GM23338 (cell line): Measurements from ENCODE around the gene TGM2. TPM values are rescaled to one million over a fixed set of nuclear protein-coding genes. Genes with fewer than 3 reads are reported as not detected.

Source experiments
- ATAC-seq: fragments of 200-7000 bp; cut with Tn5 transposase; 3 replicates; pipeline ENCODE4 v1.9.1; 2020
- DNase-seq: peaks from one replicate; pipeline ENCODE4 v3.0.0-alpha.2; 2015; ENCODE audit warnings: low spot score
- H2AFZ ChIP-seq: fragments of 200-600 bp; sonication (generic); 2 replicates; pipeline ENCODE4 v1.8.0; 2016; ENCODE audit warnings: antibody characterized with exemption, mild to moderate bottlenecking, moderate library complexity
- H3F3A ChIP-seq: fragments of 200-600 bp; sonication (generic); replicated peaks from 2 replicates; pipeline ENCODE4 v1.8.0; 2017; ENCODE audit warnings: antibody characterized with exemption, mixed run types, low read depth
- H3K27ac ChIP-seq: fragments of 200-600 bp; sonication (generic); 2 replicates; pipeline ENCODE4 v1.6.1; 2016; ENCODE audit warnings: low read depth
- H3K27me3 ChIP-seq: fragments of 200-600 bp; sonication (generic); 2 replicates; pipeline ENCODE4 v1.8.0; 2016; ENCODE audit warnings: mild to moderate bottlenecking, mixed run types, moderate library complexity; ENCODE audit not compliant: insufficient read depth
- H3K36me3 ChIP-seq: fragments of 200-600 bp; sonication (generic); 2 replicates; pipeline ENCODE4 v1.8.0; 2016; ENCODE audit warnings: mild to moderate bottlenecking; ENCODE audit not compliant: insufficient read depth
- H3K4me1 ChIP-seq: fragments of 200-600 bp; sonication (generic); 2 replicates; pipeline ENCODE4 v1.8.0; 2016; ENCODE audit warnings: mild to moderate bottlenecking, moderate library complexity; ENCODE audit not compliant: insufficient read depth
- H3K4me2 ChIP-seq: fragments of 200-600 bp; sonication (generic); 2 replicates; pipeline ENCODE4 v1.7.1; 2017; ENCODE audit warnings: mixed run types
- H3K4me3 ChIP-seq: fragments of 200-600 bp; sonication (generic); 2 replicates; pipeline ENCODE4 v1.6.1; 2016; ENCODE audit warnings: mixed run types
- H3K79me2 ChIP-seq: fragments of 200-600 bp; sonication (generic); replicated peaks from 2 replicates; pipeline ENCODE4 v1.8.0; 2017; ENCODE audit warnings: mild to moderate bottlenecking; ENCODE audit not compliant: insufficient read depth
- H3K9me2 ChIP-seq: fragments of 200-600 bp; sonication (generic); 2 replicates; pipeline ENCODE4 v1.8.0; 2017; ENCODE audit not compliant: insufficient read depth
- H4K20me1 ChIP-seq: fragments of 200-600 bp; sonication (generic); replicated peaks from 2 replicates; pipeline ENCODE4 v1.8.0; 2017; ENCODE audit warnings: mild to moderate bottlenecking; ENCODE audit not compliant: insufficient read depth
- H3K27ac Mint-ChIP-seq: 2 replicates; pipeline ENCODE4 v1.8.0; 2020; ENCODE audit warnings: inconsistent platforms, mild to moderate bottlenecking, moderate library complexity, mixed read lengths
- H3K27me3 Mint-ChIP-seq: 3 replicates; pipeline ENCODE4 v1.8.0; 2022; ENCODE audit warnings: low read depth, mild to moderate bottlenecking, moderate library complexity, mixed read lengths, inconsistent platforms; ENCODE audit not compliant: insufficient read depth, poor library complexity
- H3K36me3 Mint-ChIP-seq: 3 replicates; pipeline ENCODE4 v1.8.0; 2021; ENCODE audit warnings: low read depth, mild to moderate bottlenecking, inconsistent platforms, moderate library complexity, mixed read lengths
- H3K4me1 Mint-ChIP-seq: 3 replicates; pipeline ENCODE4 v1.8.0; 2020; ENCODE audit warnings: mild to moderate bottlenecking, inconsistent platforms, mixed read lengths
- H3K4me3 Mint-ChIP-seq: 3 replicates; pipeline ENCODE4 v1.8.0; 2021; ENCODE audit warnings: moderate library complexity, mild to moderate bottlenecking, inconsistent platforms, mixed read lengths
- H3K9me3 Mint-ChIP-seq: 3 replicates; pipeline ENCODE4 v1.8.0; 2020; ENCODE audit warnings: moderate library complexity, mild to moderate bottlenecking, inconsistent platforms, mixed read lengths
- EZH2 ChIP-seq: fragments of 200-600 bp; sonication (generic); IDR thresholded peaks from one replicate; pipeline ENCODE4 v1.8.0; 2017; ENCODE audit warnings: antibody characterized with exemption, mild to moderate bottlenecking, low read depth; ENCODE audit not compliant: unreplicated experiment
- JUNB ChIP-seq: IDR thresholded peaks from one replicate; pipeline ENCODE4 v1.6.1; 2016; ENCODE audit warnings: antibody characterized with exemption; ENCODE audit not compliant: unreplicated experiment
- NANOG ChIP-seq: IDR thresholded peaks from 2 replicates; pipeline ENCODE4 v1.6.1; 2016; ENCODE audit warnings: antibody characterized with exemption, borderline replicate concordance
- POLR2AphosphoS5 ChIP-seq: IDR thresholded peaks from 2 replicates; pipeline ENCODE4 v1.6.1; 2016; ENCODE audit warnings: antibody characterized with exemption, low read depth
- STAT1 ChIP-seq: IDR thresholded peaks from one replicate; pipeline ENCODE4 v1.6.1; 2016; ENCODE audit warnings: antibody characterized with exemption; ENCODE audit not compliant: unreplicated experiment
- polyA plus RNA-seq: library from polyadenylated mRNA; unstranded; fragments of >200 nt; fragmentation: Nextera tagmentation; extraction: Ambion mirVana; gene quantifications from 2 replicates; pipeline ENCODE4 v1.2.1, GENCODE V29; 2016
- total RNA-seq: library from RNA; depleted of rRNA; stranded (reverse); fragments of >200 nt; shearing (Covaris generic); gene quantifications from 2 replicates; pipeline ENCODE4 v1.2.3, GENCODE V29; 2014
- TF ChIP-seq, protein P1 (sequence below): fragments of 250-450 bp; sonication (Bioruptor Pico); IDR thresholded peaks from 2 replicates; pipeline ENCODE4 v1.5.0; 2020; ENCODE audit warnings: mild to moderate bottlenecking, moderate library complexity
- TF ChIP-seq, protein P2 (sequence below): IDR thresholded peaks from one replicate; pipeline ENCODE4 v1.6.1; 2018; ENCODE audit warnings: antibody characterized with exemption; ENCODE audit not compliant: unreplicated experiment
- TF ChIP-seq, protein P3 (sequence below), 2 experiments: fragments of 200-600 bp in 1 of 2; sonication (generic) in 1 of 2; conservative IDR thresholded peaks; 2 replicates each; pipeline versions ENCODE4 v1.5.1 to v1.6.1; 2016 to 2017; ENCODE audit warnings: antibody characterized with exemption in 2 of 2, low read depth in 2 of 2, mild to moderate bottlenecking in 2 of 2, moderate library complexity in 1 of 2

The TGM2 gene
- total and polyA plus RNA-seq, 2 experiments from 2014 or later = 0.45 to 1.0 TPM

DNA sequence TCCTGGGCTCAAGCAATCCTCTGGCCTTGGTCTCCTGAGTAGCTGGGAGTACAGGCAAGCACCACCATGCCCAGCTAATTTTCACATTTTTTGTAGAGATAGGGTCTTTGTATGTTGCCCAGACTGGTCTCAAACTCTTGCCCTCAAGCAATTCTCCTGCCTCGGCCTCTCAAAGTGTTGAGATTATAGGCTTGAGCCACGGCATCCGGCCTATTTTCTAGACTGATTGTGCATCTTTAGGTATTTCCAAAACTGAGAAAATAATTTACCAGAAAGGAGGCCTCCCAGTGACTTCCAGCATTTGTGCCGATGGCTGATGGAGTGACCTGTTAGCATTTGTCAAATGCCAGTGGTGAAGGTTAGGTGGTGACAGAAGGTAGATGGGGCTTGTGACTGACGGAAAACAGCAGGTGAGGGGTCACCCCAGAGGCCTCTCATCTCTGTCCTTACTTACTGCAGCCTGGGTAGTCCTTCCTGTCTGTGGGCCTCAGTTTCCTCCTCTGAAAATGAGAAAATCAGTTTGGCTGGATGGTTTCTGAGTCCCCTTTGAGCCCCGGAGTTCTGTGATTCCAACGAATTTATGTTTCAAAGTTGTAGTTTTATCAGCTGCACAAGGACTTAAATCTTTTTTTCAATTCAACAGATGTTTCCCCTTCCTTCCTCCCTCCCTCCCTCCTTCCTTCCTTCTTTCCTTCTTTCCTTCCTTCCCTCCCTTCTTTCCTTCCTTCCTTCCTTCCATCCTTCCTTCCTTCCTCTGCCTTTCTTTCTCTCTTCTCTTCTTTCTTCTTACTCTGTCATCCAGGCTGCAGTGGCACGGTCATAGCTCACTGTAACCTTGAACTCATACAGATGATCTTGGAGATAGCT lies 53.5 kb downstream of the TGM2 start:
- no peak overlapping the region for H3K27ac ChIP-seq
- no peaks in the 10 kb centered on the region for H3K9me2 ChIP-seq
- peaks cover 5% of the 10 kb centered on the region for H3K27me3 Mint-ChIP-seq
- H3K4me3 ChIP-seq = no peak overlapping the region
- H3K4me2 ChIP-seq = no peak overlapping the region
- DNase-seq = no peak
- TF ChIP-seq, protein P1, sequence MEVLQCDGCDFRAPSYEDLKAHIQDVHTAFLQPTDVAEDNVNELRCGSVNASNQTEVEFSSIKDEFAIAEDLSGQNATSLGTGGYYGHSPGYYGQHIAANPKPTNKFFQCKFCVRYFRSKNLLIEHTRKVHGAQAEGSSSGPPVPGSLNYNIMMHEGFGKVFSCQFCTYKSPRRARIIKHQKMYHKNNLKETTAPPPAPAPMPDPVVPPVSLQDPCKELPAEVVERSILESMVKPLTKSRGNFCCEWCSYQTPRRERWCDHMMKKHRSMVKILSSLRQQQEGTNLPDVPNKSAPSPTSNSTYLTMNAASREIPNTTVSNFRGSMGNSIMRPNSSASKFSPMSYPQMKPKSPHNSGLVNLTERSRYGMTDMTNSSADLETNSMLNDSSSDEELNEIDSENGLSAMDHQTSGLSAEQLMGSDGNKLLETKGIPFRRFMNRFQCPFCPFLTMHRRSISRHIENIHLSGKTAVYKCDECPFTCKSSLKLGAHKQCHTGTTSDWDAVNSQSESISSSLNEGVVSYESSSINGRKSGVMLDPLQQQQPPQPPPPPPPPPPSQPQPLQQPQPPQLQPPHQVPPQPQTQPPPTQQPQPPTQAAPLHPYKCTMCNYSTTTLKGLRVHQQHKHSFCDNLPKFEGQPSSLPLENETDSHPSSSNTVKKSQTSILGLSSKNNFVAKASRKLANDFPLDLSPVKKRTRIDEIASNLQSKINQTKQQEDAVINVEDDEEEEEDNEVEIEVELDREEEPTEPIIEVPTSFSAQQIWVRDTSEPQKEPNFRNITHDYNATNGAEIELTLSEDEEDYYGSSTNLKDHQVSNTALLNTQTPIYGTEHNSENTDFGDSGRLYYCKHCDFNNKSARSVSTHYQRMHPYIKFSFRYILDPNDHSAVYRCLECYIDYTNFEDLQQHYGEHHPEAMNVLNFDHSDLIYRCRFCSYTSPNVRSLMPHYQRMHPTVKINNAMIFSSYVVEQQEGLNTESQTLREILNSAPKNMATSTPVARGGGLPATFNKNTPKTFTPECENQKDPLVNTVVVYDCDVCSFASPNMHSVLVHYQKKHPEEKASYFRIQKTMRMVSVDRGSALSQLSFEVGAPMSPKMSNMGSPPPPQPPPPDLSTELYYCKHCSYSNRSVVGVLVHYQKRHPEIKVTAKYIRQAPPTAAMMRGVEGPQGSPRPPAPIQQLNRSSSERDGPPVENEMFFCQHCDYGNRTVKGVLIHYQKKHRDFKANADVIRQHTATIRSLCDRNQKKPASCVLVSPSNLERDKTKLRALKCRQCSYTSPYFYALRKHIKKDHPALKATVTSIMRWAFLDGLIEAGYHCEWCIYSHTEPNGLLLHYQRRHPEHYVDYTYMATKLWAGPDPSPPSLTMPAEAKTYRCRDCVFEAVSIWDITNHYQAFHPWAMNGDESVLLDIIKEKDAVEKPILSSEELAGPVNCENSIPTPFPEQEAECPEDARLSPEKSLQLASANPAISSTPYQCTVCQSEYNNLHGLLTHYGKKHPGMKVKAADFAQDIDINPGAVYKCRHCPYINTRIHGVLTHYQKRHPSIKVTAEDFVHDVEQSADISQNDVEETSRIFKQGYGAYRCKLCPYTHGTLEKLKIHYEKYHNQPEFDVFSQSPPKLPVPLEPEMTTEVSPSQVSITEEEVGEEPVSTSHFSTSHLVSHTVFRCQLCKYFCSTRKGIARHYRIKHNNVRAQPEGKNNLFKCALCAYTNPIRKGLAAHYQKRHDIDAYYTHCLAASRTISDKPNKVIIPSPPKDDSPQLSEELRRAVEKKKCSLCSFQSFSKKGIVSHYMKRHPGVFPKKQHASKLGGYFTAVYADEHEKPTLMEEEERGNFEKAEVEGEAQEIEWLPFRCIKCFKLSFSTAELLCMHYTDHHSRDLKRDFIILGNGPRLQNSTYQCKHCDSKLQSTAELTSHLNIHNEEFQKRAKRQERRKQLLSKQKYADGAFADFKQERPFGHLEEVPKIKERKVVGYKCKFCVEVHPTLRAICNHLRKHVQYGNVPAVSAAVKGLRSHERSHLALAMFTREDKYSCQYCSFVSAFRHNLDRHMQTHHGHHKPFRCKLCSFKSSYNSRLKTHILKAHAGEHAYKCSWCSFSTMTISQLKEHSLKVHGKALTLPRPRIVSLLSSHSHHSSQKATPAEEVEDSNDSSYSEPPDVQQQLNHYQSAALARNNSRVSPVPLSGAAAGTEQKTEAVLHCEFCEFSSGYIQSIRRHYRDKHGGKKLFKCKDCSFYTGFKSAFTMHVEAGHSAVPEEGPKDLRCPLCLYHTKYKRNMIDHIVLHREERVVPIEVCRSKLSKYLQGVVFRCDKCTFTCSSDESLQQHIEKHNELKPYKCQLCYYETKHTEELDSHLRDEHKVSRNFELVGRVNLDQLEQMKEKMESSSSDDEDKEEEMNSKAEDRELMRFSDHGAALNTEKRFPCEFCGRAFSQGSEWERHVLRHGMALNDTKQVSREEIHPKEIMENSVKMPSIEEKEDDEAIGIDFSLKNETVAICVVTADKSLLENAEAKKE (CRISPR knock-in tag) = no peak
- TF ChIP-seq JUNB = no peak
- no peaks in the 10 kb centered on the region for H3K79me2 ChIP-seq
- no peaks in the 10 kb centered on the region for H3K9me3 Mint-ChIP-seq
- no peaks in the 10 kb centered on the region for H3K4me1 ChIP-seq
- H3K4me3 Mint-ChIP-seq = no peak overlapping the region
- no peaks in the 10 kb centered on the region for H3K27me3 ChIP-seq
- no peaks in the 10 kb centered on the region for H3K36me3 ChIP-seq
- no peak for ATAC-seq
- H3F3A ChIP-seq = no peaks in the 10 kb centered on the region
- H4K20me1 ChIP-seq = no peaks in the 10 kb centered on the region
- H2AFZ ChIP-seq = no peak overlapping the region
- H3K36me3 Mint-ChIP-seq = no peaks in the 10 kb centered on the region
- H3K27ac Mint-ChIP-seq = no peak overlapping the region
- H3K4me1 Mint-ChIP-seq = peaks cover 5% of the 10 kb centered on the region; the same call in 1 of the 3 replicates

DNA sequence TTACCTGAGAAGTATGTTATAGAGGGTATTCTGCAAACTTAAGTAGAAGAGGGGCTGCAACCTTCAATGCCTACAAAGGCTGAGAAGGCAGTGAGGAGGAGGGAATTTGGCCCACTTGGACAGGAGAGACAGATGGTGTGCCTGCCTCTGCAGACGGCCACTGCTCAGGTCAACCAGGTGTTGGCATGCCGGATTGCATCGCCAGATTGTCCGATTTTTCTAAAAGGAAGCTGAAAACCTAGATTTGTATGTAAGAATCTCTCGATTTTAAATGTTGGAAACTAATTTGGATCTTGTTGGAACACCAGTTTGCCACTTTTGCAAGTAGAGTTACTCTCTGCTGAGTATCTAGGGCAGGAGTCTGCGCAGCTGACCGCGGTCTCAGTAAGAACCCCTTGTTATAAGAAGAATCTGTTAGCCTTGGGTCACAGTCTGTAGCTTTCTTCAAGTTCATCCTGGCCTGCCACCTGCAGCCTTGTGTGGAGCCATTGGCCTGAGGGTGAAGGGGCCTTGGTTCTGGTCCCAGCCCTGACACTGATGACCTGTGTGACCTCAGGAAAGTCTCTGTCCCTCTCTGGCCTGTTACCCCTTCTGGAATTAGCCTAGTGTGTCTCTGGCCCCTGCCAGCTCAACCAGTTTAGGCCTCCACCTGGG lies 54.4 kb downstream of the TGM2 start:
- H3K27me3 ChIP-seq = no peaks in the 10 kb centered on the region
- H2AFZ ChIP-seq = no peak overlapping the region
- DNase-seq (no peak), ATAC-seq (no peak)
- H3K4me3 Mint-ChIP-seq = no peak overlapping the region
- no peaks in the 10 kb centered on the region for H3K79me2 ChIP-seq
- H3K9me3 Mint-ChIP-seq = no peaks in the 10 kb centered on the region
- no peaks in the 10 kb centered on the region for H3F3A ChIP-seq
- no peak overlapping the region for H3K4me2 ChIP-seq
- peaks cover 5% of the 10 kb centered on the region; the same call in 1 of the 3 replicates for H3K4me1 Mint-ChIP-seq
- no peaks in the 10 kb centered on the region for H3K9me2 ChIP-seq
- no peak overlapping the region for H3K4me3 ChIP-seq
- H3K4me1 ChIP-seq = no peaks in the 10 kb centered on the region
- no peaks in the 10 kb centered on the region for H3K36me3 ChIP-seq
- no peak overlapping the region for H3K27ac Mint-ChIP-seq
- H3K27ac ChIP-seq = no peak overlapping the region
- no peaks in the 10 kb centered on the region for H3K36me3 Mint-ChIP-seq
- no peaks in the 10 kb centered on the region for H4K20me1 ChIP-seq
- peaks cover 5% of the 10 kb centered on the region for H3K27me3 Mint-ChIP-seq
- TF ChIP-seq NANOG = no peak
- TF ChIP-seq POLR2AphosphoS5 = no peak
- no peak for TF ChIP-seq STAT1
- TF ChIP-seq EZH2 = no peak
- TF ChIP-seq, protein P2, sequence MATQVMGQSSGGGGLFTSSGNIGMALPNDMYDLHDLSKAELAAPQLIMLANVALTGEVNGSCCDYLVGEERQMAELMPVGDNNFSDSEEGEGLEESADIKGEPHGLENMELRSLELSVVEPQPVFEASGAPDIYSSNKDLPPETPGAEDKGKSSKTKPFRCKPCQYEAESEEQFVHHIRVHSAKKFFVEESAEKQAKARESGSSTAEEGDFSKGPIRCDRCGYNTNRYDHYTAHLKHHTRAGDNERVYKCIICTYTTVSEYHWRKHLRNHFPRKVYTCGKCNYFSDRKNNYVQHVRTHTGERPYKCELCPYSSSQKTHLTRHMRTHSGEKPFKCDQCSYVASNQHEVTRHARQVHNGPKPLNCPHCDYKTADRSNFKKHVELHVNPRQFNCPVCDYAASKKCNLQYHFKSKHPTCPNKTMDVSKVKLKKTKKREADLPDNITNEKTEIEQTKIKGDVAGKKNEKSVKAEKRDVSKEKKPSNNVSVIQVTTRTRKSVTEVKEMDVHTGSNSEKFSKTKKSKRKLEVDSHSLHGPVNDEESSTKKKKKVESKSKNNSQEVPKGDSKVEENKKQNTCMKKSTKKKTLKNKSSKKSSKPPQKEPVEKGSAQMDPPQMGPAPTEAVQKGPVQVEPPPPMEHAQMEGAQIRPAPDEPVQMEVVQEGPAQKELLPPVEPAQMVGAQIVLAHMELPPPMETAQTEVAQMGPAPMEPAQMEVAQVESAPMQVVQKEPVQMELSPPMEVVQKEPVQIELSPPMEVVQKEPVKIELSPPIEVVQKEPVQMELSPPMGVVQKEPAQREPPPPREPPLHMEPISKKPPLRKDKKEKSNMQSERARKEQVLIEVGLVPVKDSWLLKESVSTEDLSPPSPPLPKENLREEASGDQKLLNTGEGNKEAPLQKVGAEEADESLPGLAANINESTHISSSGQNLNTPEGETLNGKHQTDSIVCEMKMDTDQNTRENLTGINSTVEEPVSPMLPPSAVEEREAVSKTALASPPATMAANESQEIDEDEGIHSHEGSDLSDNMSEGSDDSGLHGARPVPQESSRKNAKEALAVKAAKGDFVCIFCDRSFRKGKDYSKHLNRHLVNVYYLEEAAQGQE = no peak
- TF ChIP-seq, protein P3, sequence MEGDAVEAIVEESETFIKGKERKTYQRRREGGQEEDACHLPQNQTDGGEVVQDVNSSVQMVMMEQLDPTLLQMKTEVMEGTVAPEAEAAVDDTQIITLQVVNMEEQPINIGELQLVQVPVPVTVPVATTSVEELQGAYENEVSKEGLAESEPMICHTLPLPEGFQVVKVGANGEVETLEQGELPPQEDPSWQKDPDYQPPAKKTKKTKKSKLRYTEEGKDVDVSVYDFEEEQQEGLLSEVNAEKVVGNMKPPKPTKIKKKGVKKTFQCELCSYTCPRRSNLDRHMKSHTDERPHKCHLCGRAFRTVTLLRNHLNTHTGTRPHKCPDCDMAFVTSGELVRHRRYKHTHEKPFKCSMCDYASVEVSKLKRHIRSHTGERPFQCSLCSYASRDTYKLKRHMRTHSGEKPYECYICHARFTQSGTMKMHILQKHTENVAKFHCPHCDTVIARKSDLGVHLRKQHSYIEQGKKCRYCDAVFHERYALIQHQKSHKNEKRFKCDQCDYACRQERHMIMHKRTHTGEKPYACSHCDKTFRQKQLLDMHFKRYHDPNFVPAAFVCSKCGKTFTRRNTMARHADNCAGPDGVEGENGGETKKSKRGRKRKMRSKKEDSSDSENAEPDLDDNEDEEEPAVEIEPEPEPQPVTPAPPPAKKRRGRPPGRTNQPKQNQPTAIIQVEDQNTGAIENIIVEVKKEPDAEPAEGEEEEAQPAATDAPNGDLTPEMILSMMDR (conservative IDR thresholded peaks at IDR 0.05; ENCODE audit: low read depth in 2 of 2) = no peak
